T-helper 9 cell (primary cell): ENCODE results near the gene MCCC2.
A peak's percentile ranks its signal among the peaks of the same experiment; 100 is the strongest.
"Not testable (repeated sequence)": the region's sequence is repeated elsewhere in the genome, so short reads cannot be mapped to it uniquely, and the experiment has no call there.

Experiments
- DNase-seq: peaks from one replicate; pipeline ENCODE4 v3.0.0-alpha.2; 2020

Gene MCCC2

DNA sequence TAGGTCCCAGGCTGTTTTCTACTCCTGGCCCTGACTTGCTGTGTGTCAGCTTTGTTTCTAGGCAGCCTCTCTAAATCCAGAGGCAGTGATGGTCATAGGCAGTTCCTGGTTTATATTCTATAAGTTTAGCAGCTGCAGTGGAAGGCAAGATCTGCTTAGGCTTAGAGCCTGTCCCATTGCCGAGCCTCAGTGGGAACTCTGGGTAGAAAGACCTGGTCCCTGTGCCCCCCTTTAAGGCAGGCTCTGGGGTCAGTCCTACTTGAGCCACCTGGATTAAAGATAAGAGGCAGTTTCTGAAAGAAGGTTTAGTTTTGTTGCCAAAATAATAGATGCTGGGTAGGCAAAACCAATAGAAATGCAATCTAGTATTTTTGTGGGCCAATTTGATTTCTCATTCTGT is 13.6 kb downstream of the MCCC2 start:
- DNase-seq: no peak

DNA sequence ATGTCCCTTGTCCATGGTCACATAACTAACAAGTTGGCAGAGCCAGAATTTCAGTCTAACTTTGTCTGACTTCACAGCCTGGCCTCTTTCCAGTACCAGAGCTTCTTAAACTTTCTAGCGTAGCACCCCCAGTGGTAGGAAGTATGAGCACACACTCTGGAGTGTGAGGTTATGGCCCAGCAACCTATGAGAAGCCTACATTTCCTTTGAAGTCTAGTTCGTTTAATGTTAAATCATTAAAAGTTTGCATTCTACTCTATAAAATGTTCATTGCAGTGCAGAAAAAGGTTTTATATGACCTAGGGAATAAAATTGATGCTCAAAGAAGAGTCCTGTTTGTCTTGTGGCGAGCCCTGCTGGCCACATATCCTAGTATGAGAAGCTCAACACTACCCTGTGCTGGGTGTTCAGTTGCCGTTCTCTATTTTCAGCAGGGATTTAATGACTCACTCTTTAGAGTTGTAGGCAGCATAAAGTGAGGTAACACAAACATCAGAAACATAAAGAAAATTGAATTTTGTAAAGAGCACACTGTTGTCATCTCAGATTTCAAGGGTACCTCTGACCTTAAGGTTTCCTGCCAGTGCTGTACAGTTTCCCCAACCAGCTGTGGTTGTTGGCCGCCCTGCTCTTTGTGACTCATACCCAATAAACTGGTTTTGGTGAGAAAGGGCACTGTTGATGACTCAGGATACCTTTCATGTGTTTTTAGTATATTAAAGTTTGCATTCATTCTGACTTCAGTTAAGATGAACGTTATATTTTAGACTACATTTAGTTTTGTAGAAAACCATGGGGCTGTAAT is 14.3 kb downstream of the MCCC2 start:
- peak; percentile 48 for DNase-seq

GRCh38 chr5:71609916-71610315 is 22.8 kb downstream of the MCCC2 start:
- DNase-seq: not testable (repeated sequence)

DNA sequence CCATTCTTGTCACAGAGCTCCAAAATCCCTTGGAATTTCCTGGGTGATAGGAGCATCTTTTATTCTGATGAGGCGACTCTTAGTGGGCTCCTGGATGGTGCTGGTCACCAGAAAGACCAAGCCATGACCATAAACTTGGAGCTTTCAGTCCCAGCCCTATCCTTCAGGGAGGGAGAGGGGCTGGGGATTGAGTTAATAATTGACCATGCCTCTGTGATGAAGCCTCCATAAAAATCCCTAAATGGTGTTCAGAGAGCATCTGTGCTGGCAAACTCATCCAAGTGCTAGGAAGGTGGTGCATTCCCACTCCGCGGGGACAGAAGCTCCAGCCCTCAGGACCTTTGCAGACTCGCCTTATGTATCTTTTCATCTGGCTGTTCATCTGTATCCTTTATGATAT is 28.7 kb downstream of the MCCC2 start:
- no peak for DNase-seq

DNA sequence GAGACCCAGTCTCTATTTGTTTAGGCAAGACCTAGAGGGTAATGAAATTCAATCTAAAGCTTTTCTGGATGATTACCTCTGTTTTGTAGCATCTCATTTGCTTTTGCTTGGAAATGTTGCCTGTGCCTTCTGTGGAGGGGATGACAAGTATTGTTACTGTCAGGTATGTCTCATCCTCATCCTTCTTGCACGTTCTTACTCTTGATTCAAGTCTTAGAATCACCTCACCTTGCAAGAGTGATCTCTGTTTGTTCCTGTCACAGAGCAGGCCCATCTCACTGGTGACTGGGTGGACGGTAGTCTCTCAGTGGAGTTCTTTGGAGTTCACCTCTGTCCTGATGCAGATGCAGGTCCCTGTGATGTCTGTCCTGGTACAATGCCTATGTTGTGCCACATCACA is 33.5 kb downstream of the MCCC2 start:
- DNase-seq: no peak

DNA sequence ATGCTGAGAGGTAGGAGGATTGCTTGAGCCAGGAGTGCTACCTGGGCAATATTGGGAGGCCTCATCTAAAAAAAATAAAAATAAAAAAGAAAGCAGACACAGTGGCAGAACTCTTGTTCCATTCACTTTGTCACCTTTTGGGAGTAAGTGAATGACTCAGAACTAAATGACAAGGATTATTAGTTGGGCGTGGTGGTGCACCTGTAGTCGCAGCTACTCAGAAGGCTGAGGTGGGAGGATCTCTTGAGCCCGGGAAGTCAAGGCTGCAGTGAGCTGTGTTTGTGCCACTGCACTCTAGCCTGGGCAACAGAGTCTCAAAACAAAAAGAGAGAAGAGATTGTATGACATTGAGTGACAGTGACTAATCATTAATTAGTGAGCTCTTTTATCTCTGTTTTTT is 34.1 kb downstream of the MCCC2 start:
- no peak for DNase-seq

DNA sequence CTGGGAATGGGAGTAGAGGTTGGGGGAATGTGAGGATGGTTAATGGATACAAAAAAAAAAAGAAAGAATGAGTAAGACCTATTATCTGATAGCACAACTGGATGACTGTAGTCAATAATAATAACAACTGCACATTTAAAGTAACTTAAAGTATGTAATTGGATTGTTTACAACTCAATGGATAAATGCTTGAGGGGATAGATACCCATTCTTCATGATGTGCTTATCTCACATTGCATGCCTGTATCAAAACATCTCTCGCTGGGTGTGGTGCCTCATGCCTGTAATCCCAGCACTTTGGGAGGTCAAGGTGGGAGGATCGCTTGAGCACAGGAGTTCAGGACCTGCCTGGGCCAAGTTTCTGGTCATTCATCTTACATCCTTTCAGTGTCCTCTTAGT is 34.6 kb downstream of the MCCC2 start:
- no peak for DNase-seq

DNA sequence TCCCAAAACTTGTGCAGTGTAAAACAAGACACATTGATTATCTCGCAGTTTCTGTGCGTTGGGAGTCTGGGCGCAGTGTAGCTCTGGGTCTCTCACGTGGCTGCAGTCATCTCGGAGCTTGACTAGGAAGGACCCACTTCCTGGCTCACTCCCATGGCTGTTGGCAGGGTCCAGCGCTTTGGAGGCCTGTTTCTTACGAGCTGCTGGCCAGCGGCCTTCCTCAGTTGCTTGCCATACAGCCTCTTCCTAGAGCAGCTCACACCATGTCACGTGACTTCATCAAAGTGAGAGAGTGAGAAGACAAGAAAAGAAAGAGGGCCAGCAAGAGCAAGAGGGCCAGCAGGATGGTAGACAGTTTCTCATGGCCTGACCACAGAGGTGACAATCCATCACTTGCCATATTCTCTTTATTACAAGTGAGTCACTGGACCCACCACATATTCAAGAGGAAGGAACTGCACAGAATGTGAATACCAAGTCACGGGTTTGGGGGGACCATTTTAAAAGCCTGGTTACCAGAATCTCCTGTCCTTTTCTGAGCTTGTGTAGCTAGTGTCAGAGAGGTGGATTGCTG is 36.2 kb downstream of the MCCC2 start:
- DNase-seq: no peak

DNA sequence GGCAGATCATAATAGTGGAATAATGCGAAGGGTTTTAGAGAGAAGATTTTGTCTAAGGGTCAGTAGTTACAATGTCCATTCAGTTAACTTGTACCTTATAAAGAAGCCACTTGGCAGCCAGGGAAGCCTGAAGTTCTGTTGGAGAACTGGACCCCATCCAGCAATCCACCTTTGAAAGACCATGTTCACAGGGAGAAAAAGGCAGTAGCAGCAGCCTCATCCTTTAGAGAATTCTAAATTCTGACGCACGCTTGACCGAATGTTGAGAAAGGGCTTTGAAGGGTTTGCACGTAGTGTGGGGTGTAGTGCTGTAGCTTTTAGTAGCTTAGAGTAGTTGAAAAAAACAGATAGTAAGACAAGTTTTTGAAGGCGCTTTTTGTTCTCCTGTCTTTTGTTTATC is 42.8 kb downstream of the MCCC2 start:
- DNase-seq: no peak

GRCh38 chr5:71631070-71631469 is 43.9 kb downstream of the MCCC2 start:
- no peak for DNase-seq

- no peak for DNase-seq
Measured at GRCh38 chr5:71632168-71632567, 45.0 kb downstream of the MCCC2 start.

- DNase-seq: no peak
Measured at GRCh38 chr5:71633255-71634155, 46.4 kb downstream of the MCCC2 start.

DNA sequence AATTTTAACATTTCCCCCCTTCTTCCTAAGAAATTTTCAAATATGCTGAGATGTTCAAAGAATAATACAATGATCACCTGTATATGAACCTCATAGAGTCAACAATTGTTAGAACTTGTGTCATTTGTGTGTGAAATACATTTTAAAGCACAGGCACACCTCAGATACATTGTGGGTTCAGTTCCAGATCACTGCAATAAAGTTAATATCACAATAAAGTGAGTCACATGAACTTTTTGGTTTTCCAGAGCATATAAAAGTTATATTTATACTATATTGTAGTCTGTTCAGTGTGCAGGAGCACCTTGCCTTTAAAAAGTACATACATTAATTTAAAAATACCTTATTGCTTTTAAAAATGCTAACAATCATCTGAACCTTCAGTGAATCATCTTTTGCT is 50.0 kb downstream of the MCCC2 start:
- DNase-seq: no peak

DNA sequence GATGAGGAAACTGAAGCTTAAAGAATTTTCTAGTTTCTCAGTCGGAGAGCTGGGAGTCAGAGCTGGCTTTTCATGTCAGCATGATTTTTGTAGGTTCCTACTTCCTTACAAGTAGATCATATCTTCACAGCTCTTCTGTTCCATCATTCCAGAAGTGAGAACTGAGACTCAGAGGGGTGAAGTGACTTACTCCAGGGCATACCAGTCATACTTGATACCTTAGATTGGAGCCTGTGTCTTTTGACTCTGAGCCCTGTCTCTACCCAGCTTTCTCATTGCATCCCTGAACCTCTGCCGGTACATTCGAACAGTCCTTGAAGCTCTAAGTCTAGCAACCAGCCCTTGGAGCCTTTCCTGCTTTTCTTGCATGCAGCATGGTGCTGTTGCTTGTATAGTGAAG is 53.3 kb downstream of the MCCC2 start:
- DNase-seq: no peak

DNA sequence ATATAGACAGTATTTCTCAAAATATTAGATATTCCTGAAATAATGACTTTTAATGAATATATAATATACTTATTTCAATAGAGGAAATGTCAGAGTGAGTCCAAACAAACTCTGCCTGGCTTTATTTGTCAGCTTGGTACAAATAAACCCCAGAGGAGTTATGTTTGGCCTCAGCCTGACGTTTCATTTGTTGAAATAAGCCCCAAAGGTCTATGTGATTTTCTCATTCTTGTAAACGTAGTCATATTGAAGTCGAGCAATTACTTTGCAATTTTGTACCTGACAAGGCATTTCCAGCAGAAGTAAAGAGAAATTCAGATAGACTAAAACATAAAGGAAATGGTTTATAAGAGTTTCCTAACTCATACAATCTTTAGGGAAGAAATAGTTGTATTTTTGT is 57.9 kb downstream of the MCCC2 start:
- DNase-seq: no peak

DNA sequence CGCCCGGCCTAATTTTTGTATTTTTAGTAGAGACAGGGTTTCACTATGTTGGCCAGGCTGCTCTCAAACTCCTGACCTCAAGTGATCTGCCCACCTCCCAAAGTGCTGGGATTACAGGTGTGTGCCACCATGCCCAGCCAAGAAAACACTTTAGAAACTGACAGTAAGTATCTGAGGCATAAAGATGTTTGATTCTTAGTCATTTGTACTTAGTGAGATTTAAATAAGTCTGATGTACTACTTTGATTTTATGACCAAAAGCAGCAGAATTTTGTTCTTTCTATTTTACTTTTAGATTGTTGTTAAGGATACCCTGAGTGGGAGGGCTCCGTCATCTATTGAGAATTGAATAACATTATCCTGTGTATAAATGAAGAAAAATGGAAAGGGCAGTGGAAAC is 63.8 kb downstream of the MCCC2 start:
- DNase-seq: not testable (repeated sequence)

- no peak for DNase-seq
Measured at GRCh38 chr5:71651579-71651978, 64.4 kb downstream of the MCCC2 start.

DNA sequence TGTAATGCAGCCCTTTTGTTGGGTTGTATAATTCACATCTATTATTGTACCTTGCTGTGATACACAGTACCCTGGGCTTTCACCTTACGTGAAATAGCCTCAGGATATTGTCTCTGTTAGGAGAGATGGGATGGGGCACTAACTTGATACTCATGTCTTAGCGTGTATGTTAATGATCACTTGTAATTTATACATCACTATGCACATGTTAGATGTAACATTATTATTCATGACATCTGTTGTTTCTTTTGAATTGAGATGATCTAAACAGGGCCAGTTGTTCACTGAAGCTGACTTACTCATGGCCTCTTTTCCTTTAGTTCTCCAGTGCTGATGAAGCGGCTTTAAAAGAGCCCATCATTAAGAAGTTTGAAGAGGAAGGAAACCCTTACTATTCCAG is 65.2 kb downstream of the MCCC2 start:
- no peak for DNase-seq

- DNase-seq: no peak
Measured at GRCh38 chr5:71652803-71653543, 65.8 kb downstream of the MCCC2 start.

DNA sequence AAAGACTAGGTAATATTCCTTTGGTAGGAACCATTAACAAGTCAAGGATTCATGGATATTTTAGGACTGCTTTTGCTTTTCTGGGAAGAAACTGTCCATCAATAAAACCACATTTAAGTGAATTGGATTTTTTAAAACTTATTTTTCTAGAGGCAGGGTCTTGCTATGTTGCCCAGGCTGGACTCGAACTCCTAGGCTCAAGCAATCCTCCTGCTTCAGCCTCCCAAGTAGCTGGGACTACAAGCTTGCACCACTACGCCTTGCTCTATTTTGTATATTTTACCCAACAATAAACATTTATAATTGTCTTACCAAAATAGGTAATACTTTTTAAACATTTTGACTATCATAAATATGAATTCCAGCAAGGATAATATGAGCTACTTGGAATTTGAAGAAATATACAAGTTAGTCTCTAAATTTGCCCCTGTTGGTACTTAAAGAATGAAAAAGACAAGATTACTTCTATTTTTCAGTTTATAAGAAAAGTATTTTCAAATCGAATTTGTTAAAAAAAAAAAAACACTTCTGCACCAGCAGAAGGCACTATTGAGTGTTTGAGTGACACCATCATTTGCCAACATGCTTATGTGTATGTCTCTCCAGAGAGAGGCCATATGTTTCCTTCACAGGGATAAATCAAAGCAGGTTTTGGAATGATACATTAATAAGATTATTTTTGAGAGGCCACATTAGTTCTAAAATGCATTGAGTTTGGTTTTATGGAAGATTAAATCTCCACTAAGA is 71.9 kb downstream of the MCCC2 start:
- no peak for DNase-seq

- DNase-seq: no peak
Measured at GRCh38 chr5:71662381-71662780, 75.2 kb downstream of the MCCC2 start.
